SK-N-SH (cell line): Measurements from ENCODE around the gene CRIP3. TPM values are rescaled to one million over a fixed set of nuclear protein-coding genes. Genes with fewer than 3 reads are reported as not detected.

Experiments used
- CTCF ChIA-PET: fragments of 300-600, 350-600 bp; formaldehyde crosslinking; extraction: SDS; loops from one replicate; lab custom pipeline; 2021; lab: Yijun Ruan, JAX
- POLR2A ChIA-PET: fragments of 350-600 bp; sonication (Branson Sonifier 250); formaldehyde crosslinking; extraction: SDS; loops from one replicate; lab custom pipeline; 2020; ENCODE audit warnings: antibody characterized with exemption, inconsistent platforms; lab: Yijun Ruan, JAX
- DNase-seq: peaks from one replicate; pipeline ENCODE4 v3.0.0; 2012
- H2AFZ ChIP-seq: fragments of 200-600 bp; sonication (generic); 2 replicates; pipeline ENCODE4 v1.8.1; 2016; ENCODE audit warnings: antibody characterized with exemption, mild to moderate bottlenecking, low read depth
- H3F3A ChIP-seq: fragments of 200-600 bp; sonication (generic); replicated peaks from 2 replicates; pipeline ENCODE3; 2016; ENCODE audit warnings: antibody characterized with exemption, mild to moderate bottlenecking; ENCODE audit not compliant: insufficient read depth
- H3K27ac ChIP-seq, 2 experiments: fragments of 200-500 bp in 1 of 2; fragments of 200-600 bp in 1 of 2; sonication (Bioruptor generic) in 1 of 2; sonication (generic), shearing (Covaris generic) in 1 of 2; 2 replicates each; pipeline versions ENCODE4 v1.5.1 to v1.6.1; 2014 to 2016; ENCODE audit warnings: low read depth in 2 of 2, inconsistent platforms in 1 of 2, low read length in 1 of 2, mild to moderate bottlenecking in 1 of 2, mixed read lengths in 1 of 2
- H3K27me3 ChIP-seq: fragments of 200-600 bp; sonication (generic), shearing (Covaris generic); 2 replicates; pipeline ENCODE4 v1.6.1; 2016; ENCODE audit warnings: mixed run types; ENCODE audit not compliant: insufficient read depth
- H3K36me3 ChIP-seq, 2 experiments: fragments of 200-500 bp in 1 of 2; fragments of 200-600 bp in 1 of 2; sonication (Bioruptor generic) in 1 of 2; sonication (generic) in 1 of 2; replicated peaks in 1 of 2; 2 replicates each; pipeline versions ENCODE3 to v1.5.1; 2014 to 2016; ENCODE audit warnings: low read length in 1 of 2, mild to moderate bottlenecking in 1 of 2; ENCODE audit not compliant: insufficient read depth in 2 of 2, control insufficient read depth in 1 of 2
- H3K4me1 ChIP-seq, 2 experiments: fragments of 200-500 bp in 1 of 2; fragments of 200-600 bp in 1 of 2; sonication (Bioruptor generic) in 1 of 2; sonication (generic), shearing (Covaris generic) in 1 of 2; 2 replicates each; pipeline versions ENCODE4 v1.5.1 to v1.6.1; 2014 to 2016; ENCODE audit warnings: low read depth in 1 of 2, low read length in 1 of 2, mixed run types in 1 of 2; ENCODE audit not compliant: insufficient read depth in 2 of 2, control insufficient read depth in 1 of 2
- H3K4me2 ChIP-seq: fragments of 200-600 bp; sonication (generic), shearing (Covaris generic); 2 replicates; pipeline ENCODE4 v1.6.1; 2017; ENCODE audit warnings: mixed run types
- H3K4me3 ChIP-seq, 2 experiments: fragments of 200-500 bp in 1 of 2; fragments of 200-600 bp in 1 of 2; sonication (Bioruptor generic) in 1 of 2; sonication (generic), shearing (Covaris generic) in 1 of 2; 2 replicates each; pipeline versions ENCODE4 v1.5.1 to v1.8.1; 2014 to 2016; ENCODE audit warnings: low read depth in 2 of 2, inconsistent platforms in 1 of 2, low read length in 1 of 2, mild to moderate bottlenecking in 1 of 2, mixed read lengths in 1 of 2, moderate library complexity in 1 of 2
- H3K79me2 ChIP-seq: fragments of 200-600 bp; sonication (generic); 2 replicates; pipeline ENCODE4 v1.8.1; 2017; ENCODE audit warnings: mild to moderate bottlenecking; ENCODE audit not compliant: insufficient read depth
- H3K9ac ChIP-seq: fragments of 200-600 bp; sonication (generic); 2 replicates; pipeline ENCODE4 v1.6.1; 2017; ENCODE audit warnings: mixed run types
- H3K9me2 ChIP-seq: fragments of 200-600 bp; sonication (generic); 2 replicates; pipeline ENCODE4 v1.6.1; 2017; ENCODE audit warnings: mixed run types
- H3K9me3 ChIP-seq: fragments of 200-600 bp; sonication (generic); 2 replicates; pipeline ENCODE4 v1.6.1; 2017; ENCODE audit warnings: mixed run types, mild to moderate bottlenecking, moderate library complexity
- H4K20me1 ChIP-seq: fragments of 200-600 bp; sonication (generic); 2 replicates; pipeline ENCODE4 v1.6.1; 2017; ENCODE audit warnings: mild to moderate bottlenecking, mixed run types; ENCODE audit not compliant: insufficient read depth
- CHD2 ChIP-seq: fragments of 150-350 bp; IDR thresholded peaks from 2 replicates; pipeline ENCODE4 v1.6.1; 2018; ENCODE audit warnings: low read length; ENCODE audit not compliant: partially characterized antibody
- EZH2phosphoT487 ChIP-seq: fragments of 200-600 bp; sonication (generic); IDR thresholded peaks from 2 replicates; pipeline ENCODE4 v1.6.1; 2017; ENCODE audit warnings: low read depth, mixed run types, mild to moderate bottlenecking, antibody characterized with exemption, moderate library complexity, borderline replicate concordance
- FOSL2 ChIP-seq: IDR thresholded peaks from 2 replicates; pipeline ENCODE4 v1.4.0; 2012; ENCODE audit warnings: low read depth, mild to moderate bottlenecking, moderate library complexity, borderline replicate concordance
- FOXJ3 ChIP-seq: sonication (generic); formaldehyde crosslinking; IDR thresholded peaks from 2 replicates; pipeline ENCODE4 v1.5.1; 2020; ENCODE audit warnings: mild to moderate bottlenecking, missing genetic modification reagents
- MXI1 ChIP-seq: IDR thresholded peaks from 2 replicates; pipeline ENCODE4 v1.6.1; 2012; ENCODE audit warnings: mild to moderate bottlenecking, low read depth, low read length, improper control_type of control experiment
- RCOR1 ChIP-seq: fragments of 150-350 bp; IDR thresholded peaks from 2 replicates; pipeline ENCODE4 v1.6.1; 2017; ENCODE audit warnings: antibody characterized with exemption, low read length
- RFX5 ChIP-seq: IDR thresholded peaks from 2 replicates; pipeline ENCODE4 v1.6.1; 2012; ENCODE audit warnings: mild to moderate bottlenecking, improper control_type of control experiment, low read length
- SIN3A ChIP-seq: IDR thresholded peaks from 2 replicates; pipeline ENCODE4 v1.6.1; 2012; ENCODE audit warnings: low read depth, mild to moderate bottlenecking, low read length, moderate library complexity, borderline replicate concordance
- SMC3 ChIP-seq: IDR thresholded peaks from 2 replicates; pipeline ENCODE4 v1.6.1; 2012; ENCODE audit warnings: low read depth, low read length, improper control_type of control experiment
- TCF12 ChIP-seq: IDR thresholded peaks from 2 replicates; pipeline ENCODE4 v1.4.0; 2012
- TEAD4 ChIP-seq: IDR thresholded peaks from 2 replicates; pipeline ENCODE4 v1.4.0; 2012; ENCODE audit warnings: mild to moderate bottlenecking, borderline replicate concordance; ENCODE audit not compliant: insufficient read depth
- YY1 ChIP-seq: IDR thresholded peaks from 2 replicates; pipeline ENCODE4 v1.4.0; 2012; ENCODE audit warnings: low read depth, mild to moderate bottlenecking
- WGBS: methylation state at CpG from one replicate; pipeline ENCODE4 v1.1.6; 2017; ENCODE audit warnings: low lambda C conversion rate; 5-methylcytosine and 5-hydroxymethylcytosine counted together
- polyA plus RNA-seq, 3 experiments: library from polyadenylated mRNA; depleted of rRNA; stranded (reverse); fragments of >200 nt; gene quantifications; 2 replicates each; pipeline ENCODE4 v1.2.3, GENCODE V29; 2012
- TF ChIP-seq, protein P1 (sequence below): IDR thresholded peaks from 2 replicates; pipeline ENCODE4 v1.4.0; 2012; ENCODE audit warnings: low read depth
- TF ChIP-seq, protein P2 (sequence below): fragments of 150-350 bp; IDR thresholded peaks from 2 replicates; pipeline ENCODE4 v1.6.1; 2017; ENCODE audit warnings: antibody characterized with exemption, low read length, low read depth, borderline replicate concordance
- TF ChIP-seq, protein P3 (sequence below): IDR thresholded peaks from 2 replicates; pipeline ENCODE4; 2012
- TF ChIP-seq, protein P4 (sequence below): fragments of 200-600 bp; sonication (generic); IDR thresholded peaks from 2 replicates; pipeline ENCODE4 v1.6.1; 2017; ENCODE audit warnings: antibody characterized with exemption, mild to moderate bottlenecking, moderate library complexity

Gene CRIP3
- polyA plus RNA-seq, 1 of the 3 experiments (the other 2 are of a cell fraction): not detected

DNA sequence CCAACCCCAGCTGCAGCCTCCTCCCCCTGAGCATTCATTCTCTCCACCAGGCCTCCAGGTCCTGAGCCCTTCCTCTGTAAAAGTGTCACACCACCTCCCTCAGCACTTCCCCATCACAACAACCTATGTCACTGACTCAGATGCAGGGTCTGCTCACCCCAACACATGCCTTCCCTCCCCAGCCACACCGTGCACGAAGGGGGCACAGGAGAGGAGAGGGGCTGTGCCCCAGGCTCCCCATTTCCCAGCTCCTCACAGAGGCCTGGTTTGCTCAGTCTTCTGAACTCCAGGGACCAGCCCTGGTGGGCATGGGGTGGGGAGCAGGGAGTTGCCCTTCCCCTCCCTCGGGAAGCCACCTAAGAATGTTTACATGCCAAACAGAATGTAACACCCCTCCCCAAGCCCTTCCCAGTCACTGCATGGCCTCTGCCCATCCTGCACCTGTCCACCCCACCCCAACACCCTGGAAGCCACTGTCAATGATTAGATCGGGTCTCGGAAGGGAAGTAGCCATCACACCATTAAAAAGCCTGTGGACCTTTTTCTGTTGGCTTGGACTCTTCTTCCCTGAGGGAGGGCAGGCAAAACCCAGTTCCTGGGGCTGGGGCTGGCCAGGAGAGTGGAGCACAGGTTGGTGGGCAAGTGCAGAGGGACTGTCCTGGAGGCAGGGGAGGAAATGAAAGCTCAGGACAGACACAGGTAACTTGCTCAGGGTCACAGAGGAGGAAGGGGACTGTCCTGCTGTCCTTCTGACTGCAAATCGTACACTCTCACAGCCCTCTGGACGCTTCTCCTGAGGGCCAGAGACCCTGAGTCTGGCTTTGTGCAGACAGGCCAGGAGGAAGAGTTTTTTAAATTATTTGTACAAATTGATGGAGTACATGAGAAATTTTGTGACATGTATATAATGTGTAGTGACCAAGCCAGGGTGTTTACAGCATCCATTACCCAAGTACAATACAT, 20.6 kb downstream of the CRIP3 start (continued):
- TF ChIP-seq MXI1 (no peak), FOXJ3 (CRISPR knock-in tag) (no peak), YY1 (no peak), CHD2 (no peak), TEAD4 (no peak), FOSL2 (no peak)
- TF ChIP-seq, protein P1, sequence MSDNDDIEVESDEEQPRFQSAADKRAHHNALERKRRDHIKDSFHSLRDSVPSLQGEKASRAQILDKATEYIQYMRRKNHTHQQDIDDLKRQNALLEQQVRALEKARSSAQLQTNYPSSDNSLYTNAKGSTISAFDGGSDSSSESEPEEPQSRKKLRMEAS: no peak
- TF ChIP-seq, protein P2, sequence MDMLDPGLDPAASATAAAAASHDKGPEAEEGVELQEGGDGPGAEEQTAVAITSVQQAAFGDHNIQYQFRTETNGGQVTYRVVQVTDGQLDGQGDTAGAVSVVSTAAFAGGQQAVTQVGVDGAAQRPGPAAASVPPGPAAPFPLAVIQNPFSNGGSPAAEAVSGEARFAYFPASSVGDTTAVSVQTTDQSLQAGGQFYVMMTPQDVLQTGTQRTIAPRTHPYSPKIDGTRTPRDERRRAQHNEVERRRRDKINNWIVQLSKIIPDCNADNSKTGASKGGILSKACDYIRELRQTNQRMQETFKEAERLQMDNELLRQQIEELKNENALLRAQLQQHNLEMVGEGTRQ: no peak
- TF ChIP-seq, protein P3, sequence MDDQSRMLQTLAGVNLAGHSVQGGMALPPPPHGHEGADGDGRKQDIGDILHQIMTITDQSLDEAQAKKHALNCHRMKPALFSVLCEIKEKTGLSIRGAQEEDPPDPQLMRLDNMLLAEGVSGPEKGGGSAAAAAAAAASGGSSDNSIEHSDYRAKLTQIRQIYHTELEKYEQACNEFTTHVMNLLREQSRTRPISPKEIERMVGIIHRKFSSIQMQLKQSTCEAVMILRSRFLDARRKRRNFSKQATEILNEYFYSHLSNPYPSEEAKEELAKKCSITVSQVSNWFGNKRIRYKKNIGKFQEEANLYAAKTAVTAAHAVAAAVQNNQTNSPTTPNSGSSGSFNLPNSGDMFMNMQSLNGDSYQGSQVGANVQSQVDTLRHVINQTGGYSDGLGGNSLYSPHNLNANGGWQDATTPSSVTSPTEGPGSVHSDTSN: no peak

DNA sequence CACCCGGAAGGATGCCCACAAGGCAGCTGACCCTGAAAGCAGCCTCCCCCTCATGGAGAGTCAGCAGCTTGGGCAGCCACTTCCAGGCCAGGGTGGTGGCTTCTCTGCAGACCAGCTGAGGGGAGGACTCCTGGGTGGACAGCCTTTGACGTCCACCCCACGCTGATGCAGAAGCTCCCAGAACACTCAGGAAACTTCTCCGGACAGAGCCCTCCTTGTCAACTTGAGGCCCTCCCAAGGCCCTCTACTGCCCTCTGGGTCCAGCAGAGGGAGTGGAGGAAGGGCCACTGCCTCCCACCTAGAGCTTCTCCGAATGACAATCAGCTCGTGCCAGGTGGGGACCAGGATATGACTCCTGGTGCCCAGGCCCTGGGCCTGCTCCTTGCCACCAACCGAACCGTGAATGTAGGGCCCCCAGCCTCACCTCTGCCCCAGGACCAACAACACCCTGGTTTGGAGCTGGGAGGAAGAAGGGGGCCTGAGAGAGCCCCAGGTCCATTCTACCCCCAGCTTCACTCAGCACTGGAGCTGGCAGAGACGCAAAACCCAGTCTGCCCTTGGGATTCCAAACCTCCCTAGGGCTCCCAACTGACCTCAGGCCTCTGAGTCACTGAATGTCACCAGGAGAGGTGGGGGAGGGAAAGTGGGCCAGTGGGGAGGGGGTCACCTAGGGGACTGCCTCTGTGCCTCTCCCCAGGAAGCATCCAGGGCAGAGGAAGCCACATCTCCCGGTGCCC, 21.5 kb downstream of the CRIP3 start:
- ChIA-PET POLR2A (no interaction called here), CTCF (interaction anchor here (1.3 to 2.7 kb wide), 2 partner anchors 10 to 58 kb away, joined by 3 to 8 read pairs; no protein-coding TSS in a partner anchor)
- no peaks in the 10 kb centered on the region for H3F3A ChIP-seq
- TF ChIP-seq, protein P4, sequence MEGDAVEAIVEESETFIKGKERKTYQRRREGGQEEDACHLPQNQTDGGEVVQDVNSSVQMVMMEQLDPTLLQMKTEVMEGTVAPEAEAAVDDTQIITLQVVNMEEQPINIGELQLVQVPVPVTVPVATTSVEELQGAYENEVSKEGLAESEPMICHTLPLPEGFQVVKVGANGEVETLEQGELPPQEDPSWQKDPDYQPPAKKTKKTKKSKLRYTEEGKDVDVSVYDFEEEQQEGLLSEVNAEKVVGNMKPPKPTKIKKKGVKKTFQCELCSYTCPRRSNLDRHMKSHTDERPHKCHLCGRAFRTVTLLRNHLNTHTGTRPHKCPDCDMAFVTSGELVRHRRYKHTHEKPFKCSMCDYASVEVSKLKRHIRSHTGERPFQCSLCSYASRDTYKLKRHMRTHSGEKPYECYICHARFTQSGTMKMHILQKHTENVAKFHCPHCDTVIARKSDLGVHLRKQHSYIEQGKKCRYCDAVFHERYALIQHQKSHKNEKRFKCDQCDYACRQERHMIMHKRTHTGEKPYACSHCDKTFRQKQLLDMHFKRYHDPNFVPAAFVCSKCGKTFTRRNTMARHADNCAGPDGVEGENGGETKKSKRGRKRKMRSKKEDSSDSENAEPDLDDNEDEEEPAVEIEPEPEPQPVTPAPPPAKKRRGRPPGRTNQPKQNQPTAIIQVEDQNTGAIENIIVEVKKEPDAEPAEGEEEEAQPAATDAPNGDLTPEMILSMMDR: peak; percentile 17; the same call in 1 of the 2 replicates
- TF ChIP-seq, protein P3: no peak
- TF ChIP-seq YY1 (no peak), SIN3A (no peak), TCF12 (no peak), EZH2phosphoT487 (no peak), SMC3 (peak; percentile 8; the same call in 1 of the 2 replicates), RCOR1 (no peak), RFX5 (no peak)
- TF ChIP-seq, protein P2: no peak
- TF ChIP-seq, protein P1: no peak
- no peaks in the 10 kb centered on the region for H3K36me3 ChIP-seq
- no peaks in the 10 kb centered on the region for H3K27me3 ChIP-seq
- no peak overlapping the region for H3K4me2 ChIP-seq
- no peak overlapping the region for H2AFZ ChIP-seq
- H4K20me1 ChIP-seq: no peaks in the 10 kb centered on the region
- H3K9ac ChIP-seq: no peak overlapping the region
- no peak overlapping the region for H3K4me3 ChIP-seq
- H3K79me2 ChIP-seq: no peaks in the 10 kb centered on the region
- H3K9me2 ChIP-seq: no peaks in the 10 kb centered on the region
- DNase-seq: no peak
- no peaks in the 10 kb centered on the region for H3K9me3 ChIP-seq
- no peak overlapping the region for H3K27ac ChIP-seq
- no peaks in the 10 kb centered on the region for H3K4me1 ChIP-seq
- WGBS: 88% methylated on average over 4 of the region's 10 CpGs
